Body of pancreas (tissue), 4 donors: ENCODE data around the gene NCS1. TPM values are rescaled to one million over a fixed set of nuclear protein-coding genes. Genes with fewer than 3 reads are reported as not detected.

Experiments
- ATAC-seq: fragments of 150-250 bp; one replicate; pipeline ENCODE4 v1.9.1; 2016
- DNase-seq, 4 donors: peaks; one replicate each; pipeline ENCODE4 v3.0.0-alpha.2; 2019
- H3K27ac ChIP-seq, 4 donors: fragments of 200-600 bp; sonication (generic); 1 replicate in 3 of 4; 2 replicates in 1 of 4; pipeline versions ENCODE4 v1.5.1 to v1.6.1; 2016 to 2019; ENCODE audit warnings: mild to moderate bottlenecking in 1 of 4, mixed read lengths in 1 of 4, moderate library complexity in 1 of 4
- H3K27me3 ChIP-seq, 2 donors: fragments of 200-600 bp; sonication (generic); one replicate each; pipeline ENCODE4 v1.6.0; 2016; ENCODE audit warnings: mild to moderate bottlenecking in 1 of 2
- H3K36me3 ChIP-seq, 2 donors: fragments of 200-600 bp; sonication (generic); replicated peaks in 1 of 2; 2 replicates each; pipeline ENCODE4 v1.5.1; 2016; ENCODE audit warnings: low read depth in 2 of 2; ENCODE audit not compliant: insufficient read depth in 1 of 2
- H3K4me1 ChIP-seq: fragments of 200-600 bp; sonication (generic); one replicate; pipeline ENCODE4 v1.6.0; 2016
- H3K4me3 ChIP-seq, 2 donors: fragments of 200-600 bp; sonication (generic); 1 replicate in 1 of 2; 2 replicates in 1 of 2; pipeline ENCODE4 v1.5.1; 2016 to 2019
- H3K9me3 ChIP-seq, 3 donors: fragments of 200-600 bp; sonication (generic); 1 replicate in 2 of 3; 2 replicates in 1 of 3; pipeline ENCODE4 v1.5.1; 2016
- CTCF ChIP-seq, 7 experiments: fragments of 450-650 bp in 4 of 7; fragments of 200-600 bp in 3 of 7; sonication (generic) in 3 of 7; IDR thresholded peaks; one replicate each; pipeline ENCODE4 v1.5.1; 2016 to 2019; ENCODE audit warnings: antibody characterized with exemption in 7 of 7
- POLR2A ChIP-seq, 3 donors: fragments of 450-650 bp; IDR thresholded peaks; one replicate each; pipeline ENCODE4 v1.6.1; 2016; ENCODE audit warnings: antibody characterized with exemption in 3 of 3, mild to moderate bottlenecking in 2 of 3
- WGBS, 2 donors: methylation state at CpG; one replicate each; pipeline ENCODE4 v1.1.5; 2017; 5-methylcytosine and 5-hydroxymethylcytosine counted together
- intact Hi-C: fragments of 100-400 bp; cut with DNase I; formaldehyde crosslinking; loops from one replicate; pipeline ENCODE4 v1.15.1; 2023
- total RNA-seq, 2 donors: library from RNA; depleted of rRNA; stranded (reverse); fragments of >200 nt; gene quantifications; one replicate each; pipeline ENCODE4 v1.1.0, GENCODE V29; 2016

Gene NCS1
- total RNA-seq, 2 donors from 2014 or later, result 3.9 to 4.3 TPM

GRCh38 chr9:130156672-130157071, 15.5 kb upstream of the NCS1 start:
- intact Hi-C loops, result loop anchor here (5.0 kb wide), 1 partner anchor 81 kb away; no protein-coding TSS in a partner anchor
- H3K4me1 ChIP-seq, result peaks cover 7% of the 10 kb centered on the region
- no peaks in the 10 kb centered on the region for H3K27me3 ChIP-seq
- WGBS, 2 donors, result 0 to 28% methylated on average over 1 to 6 of the region's 6 CpGs
- H3K27ac ChIP-seq, result no peak overlapping the region
- ATAC-seq (peak; percentile 95), DNase-seq (peak; percentile 84 to 92 (median 90))
- no peaks in the 10 kb centered on the region for H3K9me3 ChIP-seq
- no peaks in the 10 kb centered on the region for H3K36me3 ChIP-seq
- TF ChIP-seq POLR2A (IDR thresholded peaks at IDR 0.05) (no peak), CTCF (IDR thresholded peaks at IDR 0.05) (peak; percentile 33 to 74 (median 59))
- H3K4me3 ChIP-seq, result no peak overlapping the region

- intact Hi-C loops, result loop anchor here (5.0 kb wide), 1 partner anchor 80 kb away; no protein-coding TSS in a partner anchor
- Histone ChIP-seq H3K27ac (no peak overlapping the region), H3K4me3 (no peak overlapping the region), H3K4me1 (peaks cover 7% of the 10 kb centered on the region), H3K36me3 (no peaks in the 10 kb centered on the region), H3K9me3 (no peaks in the 10 kb centered on the region), H3K27me3 (no peaks in the 10 kb centered on the region)
- DNase-seq (no peak), ATAC-seq (no peak)
- WGBS, 2 donors, result 75 to 100% methylated on average over 1 to 7 of the region's 7 CpGs
- no peak for TF ChIP-seq POLR2A (IDR thresholded peaks at IDR 0.05)
- no peak for TF ChIP-seq CTCF (IDR thresholded peaks at IDR 0.05)
Measured at GRCh38 chr9:130157079-130157478, 15.1 kb upstream of the NCS1 start.

GRCh38 chr9:130158001-130158400, 14.2 kb upstream of the NCS1 start:
- ATAC-seq (no peak), DNase-seq (no peak)
- intact Hi-C loops, result loop anchor here (5.0 kb wide), 1 partner anchor 79 kb away; no protein-coding TSS in a partner anchor
- no peaks in the 10 kb centered on the region for H3K9me3 ChIP-seq
- no peaks in the 10 kb centered on the region for H3K27me3 ChIP-seq
- no peak overlapping the region for H3K27ac ChIP-seq
- H3K4me1 ChIP-seq, result peaks cover 7% of the 10 kb centered on the region
- TF ChIP-seq CTCF (IDR thresholded peaks at IDR 0.05) (no peak), POLR2A (IDR thresholded peaks at IDR 0.05) (no peak)
- H3K36me3 ChIP-seq, result no peaks in the 10 kb centered on the region
- no peak overlapping the region for H3K4me3 ChIP-seq
- 89 to 95% methylated on average over 3 to 8 of the region's 8 CpGs for WGBS, 2 donors

- no peak for DNase-seq
- 71 to 73% methylated on average over 5 to 8 of the region's 8 CpGs for WGBS, 2 donors
- no peak overlapping the region for H3K27ac ChIP-seq
- intact Hi-C loops, result loop anchor here (5.0 kb wide), 1 partner anchor 78 kb away; no protein-coding TSS in a partner anchor
- H3K36me3 ChIP-seq, result no peaks in the 10 kb centered on the region
- H3K4me1 ChIP-seq, result peaks cover 7% of the 10 kb centered on the region
- H3K9me3 ChIP-seq, result no peaks in the 10 kb centered on the region
- no peak overlapping the region for H3K4me3 ChIP-seq
- no peaks in the 10 kb centered on the region for H3K27me3 ChIP-seq
- no peak for ATAC-seq
- TF ChIP-seq POLR2A (IDR thresholded peaks at IDR 0.05) (no peak), CTCF (IDR thresholded peaks at IDR 0.05) (no peak)
Measured at GRCh38 chr9:130159057-130159456, 13.1 kb upstream of the NCS1 start.
